Heart left ventricle (tissue), 13 donors: Measurements from ENCODE around the gene DLL1.

ENCODE experiments used
- CTCF ChIP-seq, 12 donors: fragments of 200-600 bp; sonication (generic) in 4 of 12; IDR thresholded peaks; one replicate each; pipeline versions ENCODE4 v1.5.0 to v1.8.0; 2018 to 2022; ENCODE audit warnings: antibody characterized with exemption in 12 of 12, mild to moderate bottlenecking in 5 of 12
- POLR2A ChIP-seq, 2 donors: fragments of 450-650 bp; IDR thresholded peaks; one replicate each; pipeline ENCODE4 v1.6.1; 2017; ENCODE audit warnings: antibody characterized with exemption in 2 of 2, mild to moderate bottlenecking in 2 of 2, moderate library complexity in 2 of 2
- donor health status: ischemic (EF 13 %, LVEDD 7.1; RV severe dilation, severe dysfunction).
- donor health status: DM: no; HTN: yes; CAD: no.
- donor health status: DM: no; HTN: no; CAD: no.
- donor health status: ischemic (EF 25% LVEDD 6.9; RV normal size, moderate dysfunction).
- donor health status: ischemic (EF 25% LVEDD 5.7; RV mildly dilated, moderate dysfunction).
- donor health status: ischemic (EF 35%, LVEDD 5.7; RV mildly dilated, moderate dysfunction).
- donor health status: nonischemic (EF 11% LVEDD 7.7; RV severe dilation, severe dysfunction).
- donor health status: DM: yes; HTN: yes; CAD: no.
- donor health status: PGD.
- donor health status: ischemic (EF 29% LVEDD 5.4; RV normal size, mild dysfunction).
- donor health status: nonischemic (EF 23%, LVEDD 6.1; RV moderate dilation, normal function).

GRCh38 chr6:170250455-170250854 is 40.4 kb downstream of the DLL1 start:
- TF ChIP-seq POLR2A (IDR thresholded peaks at IDR 0.05) (no peak), CTCF (IDR thresholded peaks at IDR 0.05) (no peak)
